A673 (cell line): ENCODE measurements around the gene CD1E. TPM values are rescaled to one million over a fixed set of nuclear protein-coding genes. Genes with fewer than 3 reads are reported as not detected.

Experiments
- BruUV-seq: library from RNA; stranded (reverse); fragments of 400-500 nt; replicated peaks from 2 replicates; lab custom pipeline; 2021; lab: Mats Ljungman, UMichigan
- CTCF ChIA-PET: fragments of 300-600 bp; sonication (Branson Sonifier 250); formaldehyde crosslinking; loops from one replicate; lab custom pipeline; 2022; ENCODE audit warnings: antibody characterized with exemption; lab: Charles Lee
- POLR2A ChIA-PET: fragments of 300-600 bp; sonication (Branson Sonifier 250); formaldehyde crosslinking; loops from one replicate; lab custom pipeline; 2022; ENCODE audit warnings: antibody characterized with exemption; ENCODE audit not compliant: low non-redundant PET; lab: Charles Lee
- DNase-seq: peaks from one replicate; pipeline ENCODE4 v3.0.0-alpha.2; 2015; ENCODE audit warnings: low spot score
- H3K27ac ChIP-seq: fragments of 200-600 bp; sonication (generic); 2 replicates; pipeline ENCODE4 v1.5.1; 2016; ENCODE audit warnings: mixed run types, low read depth, mild to moderate bottlenecking, mixed read lengths, antibody characterized with exemption, low read length; ENCODE audit not compliant: poor library complexity, severe bottlenecking
- H3K27me3 ChIP-seq: fragments of 200-600 bp; sonication (generic); replicated peaks from 2 replicates; pipeline ENCODE4 v1.6.1; 2017; ENCODE audit warnings: mixed run types, low read depth, mild to moderate bottlenecking, mixed read lengths, antibody characterized with exemption, low read length; ENCODE audit not compliant: insufficient read depth, poor library complexity
- H3K36me3 ChIP-seq: fragments of 200-600 bp; sonication (generic); 2 replicates; pipeline ENCODE4 v1.6.1; 2016; ENCODE audit warnings: mixed run types, mild to moderate bottlenecking, mixed read lengths, antibody characterized with exemption, low read length; ENCODE audit not compliant: insufficient read depth, poor library complexity, severe bottlenecking
- H3K4me1 ChIP-seq: fragments of 200-600 bp; sonication (generic); 2 replicates; pipeline ENCODE4 v1.6.1; 2017; ENCODE audit warnings: mixed run types, mild to moderate bottlenecking, mixed read lengths, antibody characterized with exemption, low read length; ENCODE audit not compliant: insufficient read depth, poor library complexity, severe bottlenecking
- H3K4me3 ChIP-seq: fragments of 200-600 bp; sonication (generic); 2 replicates; pipeline ENCODE4 v1.5.1; 2016; ENCODE audit warnings: low read depth, mixed run types, mild to moderate bottlenecking, mixed read lengths, low read length; ENCODE audit not compliant: poor library complexity, severe bottlenecking
- H3K9me3 ChIP-seq: fragments of 200-600 bp; sonication (generic); 2 replicates; pipeline ENCODE4 v1.6.1; 2016; ENCODE audit warnings: mixed run types, low read depth, mild to moderate bottlenecking, mixed read lengths, antibody characterized with exemption, low read length; ENCODE audit not compliant: poor library complexity, severe bottlenecking
- CTCF ChIP-seq: fragments of 300-800, 200-600 bp; sonication (generic); conservative IDR thresholded peaks from 2 replicates; pipeline ENCODE4 v1.5.1; 2017; ENCODE audit warnings: low read depth, mild to moderate bottlenecking, antibody characterized with exemption, low read length, moderate library complexity, mixed read lengths
- EZH2 ChIP-seq: fragments of 200-600 bp; sonication (generic); IDR thresholded peaks from 2 replicates; pipeline ENCODE4 v1.6.1; 2017; ENCODE audit warnings: borderline replicate concordance, low read depth, mild to moderate bottlenecking, mixed read lengths, antibody characterized with exemption, low read length; ENCODE audit not compliant: poor library complexity, severe bottlenecking
- intact Hi-C: fragments of 100-400 bp; cut with micrococcal nuclease; formaldehyde crosslinking; loops from one replicate; pipeline ENCODE4 v1.10.0; 2022; ENCODE audit not compliant: unreplicated experiment
- total RNA-seq: library from RNA; stranded (reverse); gene quantifications from 2 replicates; pipeline ENCODE4 v1.2.3, GENCODE V29; 2021

The CD1E gene
- total RNA-seq, 1 experiment from 2014 or later = not detected

- no peak for DNase-seq
- intact Hi-C loops = no loop called here
- POLR2A ChIA-PET = no interaction called here
- Histone ChIP-seq H3K27ac (no peak overlapping the region), H3K36me3 (no peaks in the 10 kb centered on the region), H3K9me3 (no peaks in the 10 kb centered on the region), H3K4me3 (no peak overlapping the region), H3K27me3 (peaks cover 46% of the 10 kb centered on the region), H3K4me1 (no peaks in the 10 kb centered on the region)
- TF ChIP-seq CTCF = no peak
- TF ChIP-seq EZH2 = no peak
- CTCF ChIA-PET = no interaction called here
- no TSS peak for BruUV-seq
These were observed 43.0 kb downstream of the CD1E start for GRCh38 chr1:158396646-158397045.

- no peaks in the 10 kb centered on the region for H3K36me3 ChIP-seq
- intact Hi-C loops = no loop called here
- H3K4me1 ChIP-seq = no peaks in the 10 kb centered on the region
- no peak within 1 kb of the TSS for H3K27ac ChIP-seq
- ChIA-PET POLR2A (no interaction called here), CTCF (no interaction called here)
- H3K27me3 ChIP-seq = peaks cover 50% of the 10 kb centered on the region
- DNase-seq = no peak
- no peaks in the 10 kb centered on the region for H3K9me3 ChIP-seq
- no TSS peak for BruUV-seq
- TF ChIP-seq EZH2 = no peak
- no peak for TF ChIP-seq CTCF
- no peak within 1 kb of the TSS for H3K4me3 ChIP-seq
These were observed 45.3 kb downstream of the CD1E start, which contains the start of gene OR10T2 for GRCh38 chr1:158398818-158399514. Gene OR10T2 (minus strand): TSS chr1:158399466. CDS start chr1:158399466, 0 bp downstream.

- no peaks in the 10 kb centered on the region for H3K36me3 ChIP-seq
- no peak for TF ChIP-seq EZH2
- TF ChIP-seq CTCF = no peak
- POLR2A ChIA-PET = no interaction called here
- no peaks in the 10 kb centered on the region for H3K9me3 ChIP-seq
- intact Hi-C loops = no loop called here
- BruUV-seq = no TSS peak
- no peak overlapping the region for H3K27ac ChIP-seq
- CTCF ChIA-PET = no interaction called here
- H3K4me1 ChIP-seq = no peaks in the 10 kb centered on the region
- no peak for DNase-seq
- no peak overlapping the region for H3K4me3 ChIP-seq
- peaks cover 42% of the 10 kb centered on the region for H3K27me3 ChIP-seq
These were observed 47.2 kb downstream of the CD1E start for GRCh38 chr1:158400871-158401270.
